BJ (cell line): ENCODE measurements around the gene UBE2Q2. TPM values are rescaled to one million over a fixed set of nuclear protein-coding genes. Genes with fewer than 3 reads are reported as not detected.

Source experiments
- CTCF ChIA-PET: fragments of 350-600 bp; formaldehyde crosslinking; extraction: SDS; loops from one replicate; lab custom pipeline; 2021; ENCODE audit warnings: antibody characterized with exemption, inconsistent platforms; lab: Yijun Ruan, JAX
- POLR2A ChIA-PET: fragments of 300-600 bp; sonication (Branson Sonifier 250); formaldehyde crosslinking; extraction: SDS; loops from one replicate; lab custom pipeline; 2021; ENCODE audit warnings: antibody characterized with exemption; lab: Charles Lee
- DNase-seq: peaks from one replicate; pipeline ENCODE4 v3.0.0-alpha.2; 2011; ENCODE audit warnings: low read depth
- H3K27me3 ChIP-seq: 2 replicates; pipeline ENCODE4 v1.6.0; 2011; ENCODE audit warnings: low read length; ENCODE audit not compliant: control insufficient read depth, insufficient read depth
- H3K36me3 ChIP-seq: 2 replicates; pipeline ENCODE4 v1.5.1; 2011; ENCODE audit warnings: low read length; ENCODE audit not compliant: control insufficient read depth, insufficient read depth
- H3K4me3 ChIP-seq: 2 replicates; pipeline ENCODE4 v1.5.1; 2011; ENCODE audit warnings: low read depth, mild to moderate bottlenecking, control low read depth, low read length
- CTCF ChIP-seq: IDR thresholded peaks from 2 replicates; pipeline ENCODE4 v1.5.1; 2011; ENCODE audit warnings: low read depth, mild to moderate bottlenecking, control low read depth, inconsistent platforms, low read length, moderate library complexity; ENCODE audit not compliant: insufficient read depth
- polyA plus RNA-seq: library from polyadenylated mRNA; depleted of rRNA; stranded (reverse); fragments of >200 nt; gene quantifications from 2 replicates; pipeline ENCODE4 v1.2.3, GENCODE V29; 2011

The UBE2Q2 gene
- polyA plus RNA-seq, 1 experiment = 22.6 TPM

- POLR2A ChIA-PET = interaction anchor here (0.6 kb wide), 1 partner anchor 521 kb away, joined by 3 read pairs; no protein-coding TSS in a partner anchor
These were observed 82.2 kb downstream of the UBE2Q2 start for GRCh38 chr15:75925440-75925839.

DNA sequence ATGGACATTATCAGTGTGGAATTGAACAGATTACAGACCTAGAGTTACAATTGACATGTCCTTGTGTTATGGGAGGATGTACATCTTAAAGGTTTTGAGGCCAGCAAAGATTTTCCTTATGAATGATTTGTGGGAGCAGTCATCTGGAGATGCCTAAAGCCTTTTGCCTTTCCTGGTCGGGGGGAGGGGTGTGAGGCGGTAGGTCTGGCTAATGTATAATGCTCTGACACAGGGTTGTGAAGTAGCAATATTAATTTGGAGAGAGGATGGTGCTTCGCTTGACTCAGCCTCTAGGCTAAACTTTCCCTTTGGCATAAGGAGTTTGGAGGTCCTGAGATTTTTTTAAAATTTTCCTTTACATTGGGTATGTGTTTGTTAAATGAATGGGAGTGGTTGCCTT, 83.7 kb downstream of the UBE2Q2 start:
- ChIA-PET CTCF (interaction anchor here (0.9 kb wide), 1 partner anchor 212 kb away, joined by 3 read pairs; no protein-coding TSS in a partner anchor), POLR2A (no interaction called here)
- TF ChIP-seq CTCF = no peak
- Histone ChIP-seq H3K4me3 (no peak overlapping the region), H3K36me3 (no peaks in the 10 kb centered on the region), H3K27me3 (no peaks in the 10 kb centered on the region)
- DNase-seq = no peak

More at GRCh38 chr15:75925440-75925839, 82.2 kb downstream of the UBE2Q2 start:
- Histone ChIP-seq H3K36me3 (no peaks in the 10 kb centered on the region), H3K4me3 (no peak overlapping the region), H3K27me3 (no peaks in the 10 kb centered on the region)
- TF ChIP-seq CTCF = no peak
- CTCF ChIA-PET = interaction anchor here (1.6 to 2.0 kb wide), 3 partner anchors 123 to 223 kb away, joined by 3 to 4 read pairs (median 4); no protein-coding TSS in a partner anchor
- no peak for DNase-seq

- Histone ChIP-seq H3K27me3 (no peaks in the 10 kb centered on the region), H3K36me3 (no peaks in the 10 kb centered on the region), H3K4me3 (no peak overlapping the region)
- no peak for DNase-seq
- ChIA-PET CTCF (interaction anchor here (0.9 kb wide), 1 partner anchor 211 kb away, joined by 3 read pairs; no protein-coding TSS in a partner anchor), POLR2A (no interaction called here)
- TF ChIP-seq CTCF = no peak
These were observed 84.4 kb downstream of the UBE2Q2 start for GRCh38 chr15:75927601-75928000.

DNA sequence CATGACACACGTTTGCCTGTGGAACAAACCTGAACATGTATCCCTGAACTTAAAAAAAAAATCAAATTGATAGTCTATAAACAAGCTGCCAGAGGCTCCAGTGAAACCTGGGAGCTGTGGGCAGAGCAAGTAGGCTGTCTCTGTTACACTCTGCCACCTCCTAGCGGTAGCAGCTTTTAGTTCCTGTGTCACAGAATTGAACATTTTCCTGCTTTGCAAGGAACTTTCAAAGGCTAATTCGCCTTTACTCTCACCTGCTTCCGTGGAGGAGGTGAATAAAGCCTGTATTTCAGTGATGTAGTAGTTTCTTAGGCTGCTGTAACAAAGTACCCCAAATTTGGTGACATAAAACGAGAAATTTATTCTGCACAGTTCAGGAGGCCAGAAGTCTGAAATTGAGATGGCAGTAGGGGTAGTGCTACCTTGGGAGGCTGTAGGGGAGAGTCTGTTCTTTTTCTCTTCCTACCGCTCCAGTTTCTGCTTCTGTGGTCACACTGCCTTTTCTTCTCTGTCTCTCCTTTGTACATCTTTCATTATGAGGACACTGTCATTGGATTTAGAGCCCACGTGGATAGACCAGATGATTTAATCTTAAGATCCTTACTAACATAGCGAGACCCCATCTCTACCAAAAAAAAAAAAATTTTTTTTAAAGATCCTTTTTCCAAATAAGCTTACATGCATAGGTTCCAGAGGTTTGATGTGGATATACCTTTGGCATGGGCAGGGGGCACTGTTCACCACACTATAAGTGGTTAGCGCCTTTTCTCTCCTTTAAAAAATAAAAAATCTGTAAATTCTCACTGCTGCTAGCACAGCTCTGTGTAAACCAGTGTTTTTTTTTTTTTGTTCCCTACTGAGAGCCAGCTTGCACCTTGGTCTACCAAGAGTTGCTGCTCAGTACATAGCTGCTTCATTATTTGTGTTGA, 85.7 kb downstream of the UBE2Q2 start:
- POLR2A ChIA-PET = no interaction called here
- Histone ChIP-seq H3K4me3 (no peak overlapping the region), H3K27me3 (no peaks in the 10 kb centered on the region), H3K36me3 (peaks cover under 1% of the 10 kb centered on the region; the same call in 1 of the 2 replicates)
- DNase-seq = no peak
- CTCF ChIA-PET = interaction anchor here (0.6 to 1.8 kb wide), 7 partner anchors 11 to 221 kb away, joined by 3 to 9 read pairs (median 4); no protein-coding TSS in a partner anchor
- TF ChIP-seq CTCF = peak; percentile 52
